A549 (cell line): Measurements from ENCODE around the gene MAP2K1. TPM values are rescaled to one million over a fixed set of nuclear protein-coding genes. Genes with fewer than 3 reads are reported as not detected.

Source experiments
- ATAC-seq, 2 experiments: fragments of 200-7000 bp in 1 of 2; fragments of >200 bp in 1 of 2; cut with Nextera tagmentation in 1 of 2; cut with Tn5 transposase in 1 of 2; 3 replicates each; pipeline versions ENCODE4 v1.8.0 to v1.9.1; 2018 to 2020; ENCODE audit warnings: mild to moderate bottlenecking in 1 of 2, moderate library complexity in 1 of 2
- CTCF ChIA-PET: fragments of 300-600 bp; sonication (Branson Sonifier 250); formaldehyde crosslinking; extraction: SDS; loops from one replicate; lab custom pipeline; 2021; ENCODE audit warnings: antibody characterized with exemption, inconsistent platforms; lab: Yijun Ruan, JAX
- POLR2A ChIA-PET: fragments of 350-600 bp; formaldehyde crosslinking; extraction: SDS; loops from one replicate; lab custom pipeline; 2021; ENCODE audit warnings: antibody characterized with exemption, inconsistent platforms; lab: Yijun Ruan, JAX
- DNase-seq, 2 experiments: peaks; one replicate each; pipeline versions ENCODE4 v3.0.0 to v3.0.0-alpha.2; 2011 to 2016; ENCODE audit warnings: low read depth in 1 of 2, low spot score in 1 of 2
- FAIRE-seq: peaks from 2 replicates; lab custom pipeline; 2011; peaks lifted over from hg19 to GRCh38; lab: Jason Lieb, UNC
- H3K27ac ChIP-seq, 2 experiments: fragments of >200 bp; sonication (Bioruptor Twin); formaldehyde crosslinking; 3 replicates each; pipeline ENCODE4 v1.5.1; 2016 to 2017
- H3K4me1 ChIP-seq: fragments of >200 bp; sonication (Bioruptor Twin); formaldehyde crosslinking; 3 replicates; pipeline ENCODE4 v1.6.1; 2016
- H3K4me2 ChIP-seq: fragments of >200 bp; sonication (Bioruptor Twin); formaldehyde crosslinking; 3 replicates; pipeline ENCODE4 v1.6.1; 2016
- H3K4me3 ChIP-seq: fragments of >200 bp; sonication (Bioruptor Twin); formaldehyde crosslinking; 3 replicates; pipeline ENCODE4 v1.5.1; 2016
- H3K9me3 ChIP-seq: fragments of >200 bp; sonication (Bioruptor Twin); formaldehyde crosslinking; 3 replicates; pipeline ENCODE4 v1.6.1; 2016
- BHLHE40 ChIP-seq: IDR thresholded peaks from 2 replicates; pipeline ENCODE4 v1.6.1; 2012; ENCODE audit warnings: low read depth, low read length, inconsistent platforms
- CBX2 ChIP-seq: fragments of 200-600 bp; sonication (generic); IDR thresholded peaks from 2 replicates; pipeline ENCODE4 v1.6.1; 2016; ENCODE audit warnings: low read depth, mild to moderate bottlenecking, borderline replicate concordance
- CBX8 ChIP-seq: fragments of 200-600 bp; sonication (generic); IDR thresholded peaks from 2 replicates; pipeline ENCODE4 v1.6.1; 2016
- CEBPB ChIP-seq, 2 experiments: fragments of >200 bp in 1 of 2; sonication (Bioruptor Twin) in 1 of 2; formaldehyde crosslinking in 1 of 2; IDR thresholded peaks; 2 replicates each; pipeline ENCODE4 v1.6.1; 2012 to 2016
- EHF ChIP-seq: fragments of 250-450 bp; sonication (Bioruptor Pico); IDR thresholded peaks from 2 replicates; pipeline ENCODE4 v1.5.0; 2020; ENCODE audit warnings: mild to moderate bottlenecking
- EP300 ChIP-seq, 2 experiments: fragments of >200 bp; sonication (Bioruptor Twin); formaldehyde crosslinking; IDR thresholded peaks; 2 replicates in 1 of 2; 3 replicates in 1 of 2; pipeline ENCODE4 v1.6.1; 2016 to 2017
- FOSB ChIP-seq: fragments of 250-450 bp; sonication (Bioruptor Pico); IDR thresholded peaks from 2 replicates; pipeline ENCODE4 v1.5.0; 2020; ENCODE audit warnings: mild to moderate bottlenecking, moderate library complexity
- HOXA7 ChIP-seq: fragments of 250-450 bp; sonication (Bioruptor Pico); IDR thresholded peaks from 2 replicates; pipeline ENCODE4 v1.5.0; 2020; ENCODE audit warnings: mild to moderate bottlenecking, moderate library complexity
- HOXB5 ChIP-seq: fragments of 250-450 bp; sonication (Bioruptor Pico); IDR thresholded peaks from 2 replicates; pipeline ENCODE4 v1.5.0; 2020; ENCODE audit warnings: mild to moderate bottlenecking, moderate library complexity
- JUNB ChIP-seq: fragments of >200 bp; sonication (Bioruptor Twin); formaldehyde crosslinking; IDR thresholded peaks from 2 replicates; pipeline ENCODE4 v1.6.1; 2016
- KDM1A ChIP-seq: fragments of 200-600 bp; sonication (generic); IDR thresholded peaks from 2 replicates; pipeline ENCODE4 v1.6.1; 2016; ENCODE audit warnings: low read depth, mild to moderate bottlenecking
- NR3C1 ChIP-seq: fragments of >200 bp; sonication (Bioruptor Twin); formaldehyde crosslinking; IDR thresholded peaks from 3 replicates; pipeline ENCODE4 v1.6.1; 2017
- POLR2AphosphoS2 ChIP-seq: conservative IDR thresholded peaks from 2 replicates; pipeline ENCODE4 v1.6.1; 2012; ENCODE audit warnings: low read length, improper control_type of control experiment, inconsistent platforms
- RAD21 ChIP-seq, 2 experiments: fragments of >200 bp in 1 of 2; sonication (Bioruptor Twin) in 1 of 2; formaldehyde crosslinking in 1 of 2; IDR thresholded peaks in 1 of 2; conservative IDR thresholded peaks in 1 of 2; 2 replicates in 1 of 2; 3 replicates in 1 of 2; pipeline ENCODE4 v1.6.1; 2012 to 2018; ENCODE audit warnings: inconsistent platforms in 1 of 2
- RARB ChIP-seq: fragments of 250-450 bp; sonication (Bioruptor Pico); IDR thresholded peaks from 2 replicates; pipeline ENCODE4 v1.8.0; 2021; ENCODE audit warnings: mild to moderate bottlenecking, moderate library complexity
- RNF2 ChIP-seq: fragments of 200-600 bp; sonication (generic); IDR thresholded peaks from 2 replicates; pipeline ENCODE4 v1.6.1; 2016; ENCODE audit warnings: low read depth, mild to moderate bottlenecking, antibody characterized with exemption, moderate library complexity, borderline replicate concordance
- TP53 ChIP-seq: fragments of 250-450 bp; sonication (Bioruptor Pico); IDR thresholded peaks from 2 replicates; pipeline ENCODE4 v1.5.0; 2021; ENCODE audit warnings: mild to moderate bottlenecking, moderate library complexity
- ZFP36 ChIP-seq: fragments of 450-650 bp; IDR thresholded peaks from 2 replicates; pipeline ENCODE4 v1.6.1; 2014; ENCODE audit warnings: borderline replicate concordance; ENCODE audit not compliant: partially characterized antibody
- ZNF302 ChIP-seq: fragments of 250-450 bp; sonication (Bioruptor Pico); IDR thresholded peaks from 2 replicates; pipeline ENCODE4 v1.9.0; 2021; ENCODE audit warnings: inconsistent platforms, mild to moderate bottlenecking, moderate library complexity
- ZSCAN20 ChIP-seq: fragments of 250-450 bp; sonication (Bioruptor Pico); IDR thresholded peaks from 2 replicates; pipeline ENCODE4 v1.8.0; 2022; ENCODE audit warnings: mild to moderate bottlenecking, moderate library complexity
- WGBS: methylation state at CpG from one replicate; pipeline ENCODE4 v1.1.6; 2017; ENCODE audit errors: missing lambda C conversion rate; 5-methylcytosine and 5-hydroxymethylcytosine counted together
- polyA plus RNA-seq, 4 experiments: library from polyadenylated mRNA; depleted of rRNA in 3 of 4; stranded (reverse); fragments of >200 nt; fragmentation: RNase III in 1 of 4; extraction: RNeasy Plus Mini Kit Qiagen cat#74134 plus additional on column Dnase treatment in 1 of 4; gene quantifications; 2 replicates in 3 of 4; 3 replicates in 1 of 4; pipeline ENCODE4 v1.2.3, GENCODE V29; 2011 to 2017
- TF ChIP-seq, protein P1 (sequence below): fragments of 200-600 bp; sonication (generic); IDR thresholded peaks from 2 replicates; pipeline ENCODE4 v1.6.1; 2016; ENCODE audit warnings: antibody characterized with exemption, mild to moderate bottlenecking, moderate library complexity

Gene MAP2K1
- polyA plus RNA-seq, 2 of the 4 experiments (the other 2 are of a cell fraction) = 30.3 to 41.9 TPM

- no peak for FAIRE-seq
- Histone ChIP-seq H3K4me1 (peaks cover 9% of the 10 kb centered on the region), H3K27ac (peak overlapping the region in 1 of 2 experiments; percentile 40; a peak in 2 of 6 replicates), H3K9me3 (no peaks in the 10 kb centered on the region), H3K4me3 (no peak overlapping the region), H3K4me2 (peak overlapping the region; percentile 13; the same call in 2 of the 3 replicates)
- ATAC-seq = no peak
- ChIA-PET POLR2A (no interaction called here), CTCF (interaction anchor here (1.0 to 3.6 kb wide), 2 partner anchors 15 to 78 kb away, joined by 4 to 29 read pairs; partner anchors contain the start of gene SNAPC5)
- no peak for TF ChIP-seq BHLHE40
- no peak for DNase-seq
- WGBS = 68% methylated on average over 3 of the region's 3 CpGs
These were observed 96.4 kb downstream of the MAP2K1 start for GRCh38 chr15:66483131-66483566.

DNA sequence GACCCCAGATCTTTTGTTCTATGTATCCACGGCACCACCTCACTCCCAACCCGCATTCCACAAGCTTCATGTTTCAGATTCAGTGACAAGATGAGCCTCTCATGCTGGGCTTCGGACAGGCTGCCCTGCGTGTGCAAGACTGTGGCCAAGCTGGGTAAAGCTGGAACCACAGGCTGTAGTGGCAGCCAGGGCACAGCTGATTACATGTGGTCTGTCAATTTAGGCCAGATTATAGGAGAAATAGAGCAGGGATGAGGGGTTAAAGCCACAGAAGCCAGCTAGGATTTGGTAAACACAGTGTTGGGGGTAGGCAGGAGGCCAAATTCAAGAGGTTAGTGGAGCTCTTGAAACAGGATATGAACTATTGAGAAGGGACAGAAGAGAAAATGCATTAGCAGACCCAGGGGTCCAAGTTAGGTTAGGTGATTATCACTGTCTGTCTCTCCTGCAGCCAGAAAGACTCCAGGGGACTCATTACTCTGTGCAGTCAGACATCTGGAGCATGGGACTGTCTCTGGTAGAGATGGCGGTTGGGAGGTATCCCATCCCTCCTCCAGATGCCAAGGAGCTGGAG lies 97.9 kb downstream of the MAP2K1 start:
- Histone ChIP-seq H3K4me1 (peaks cover 9% of the 10 kb centered on the region), H3K4me3 (no peak overlapping the region), H3K27ac (no peak overlapping the region), H3K9me3 (no peaks in the 10 kb centered on the region), H3K4me2 (no peak overlapping the region)
- ATAC-seq = no peak
- 92% methylated on average over 5 of the region's 5 CpGs for WGBS
- TF ChIP-seq POLR2AphosphoS2 = no peak
- no peak for TF ChIP-seq JUNB
- no peak for TF ChIP-seq FOSB
- TF ChIP-seq EP300 (IDR thresholded peaks at IDR 0.05) = no peak
- TF ChIP-seq, protein P1, sequence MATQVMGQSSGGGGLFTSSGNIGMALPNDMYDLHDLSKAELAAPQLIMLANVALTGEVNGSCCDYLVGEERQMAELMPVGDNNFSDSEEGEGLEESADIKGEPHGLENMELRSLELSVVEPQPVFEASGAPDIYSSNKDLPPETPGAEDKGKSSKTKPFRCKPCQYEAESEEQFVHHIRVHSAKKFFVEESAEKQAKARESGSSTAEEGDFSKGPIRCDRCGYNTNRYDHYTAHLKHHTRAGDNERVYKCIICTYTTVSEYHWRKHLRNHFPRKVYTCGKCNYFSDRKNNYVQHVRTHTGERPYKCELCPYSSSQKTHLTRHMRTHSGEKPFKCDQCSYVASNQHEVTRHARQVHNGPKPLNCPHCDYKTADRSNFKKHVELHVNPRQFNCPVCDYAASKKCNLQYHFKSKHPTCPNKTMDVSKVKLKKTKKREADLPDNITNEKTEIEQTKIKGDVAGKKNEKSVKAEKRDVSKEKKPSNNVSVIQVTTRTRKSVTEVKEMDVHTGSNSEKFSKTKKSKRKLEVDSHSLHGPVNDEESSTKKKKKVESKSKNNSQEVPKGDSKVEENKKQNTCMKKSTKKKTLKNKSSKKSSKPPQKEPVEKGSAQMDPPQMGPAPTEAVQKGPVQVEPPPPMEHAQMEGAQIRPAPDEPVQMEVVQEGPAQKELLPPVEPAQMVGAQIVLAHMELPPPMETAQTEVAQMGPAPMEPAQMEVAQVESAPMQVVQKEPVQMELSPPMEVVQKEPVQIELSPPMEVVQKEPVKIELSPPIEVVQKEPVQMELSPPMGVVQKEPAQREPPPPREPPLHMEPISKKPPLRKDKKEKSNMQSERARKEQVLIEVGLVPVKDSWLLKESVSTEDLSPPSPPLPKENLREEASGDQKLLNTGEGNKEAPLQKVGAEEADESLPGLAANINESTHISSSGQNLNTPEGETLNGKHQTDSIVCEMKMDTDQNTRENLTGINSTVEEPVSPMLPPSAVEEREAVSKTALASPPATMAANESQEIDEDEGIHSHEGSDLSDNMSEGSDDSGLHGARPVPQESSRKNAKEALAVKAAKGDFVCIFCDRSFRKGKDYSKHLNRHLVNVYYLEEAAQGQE = no peak
- TF ChIP-seq NR3C1 = no peak
- TF ChIP-seq RAD21 (conservative IDR thresholded peaks at IDR 0.05 in 1 of 2, IDR thresholded peaks at IDR 0.05 in 1 of 2) = no peak
- no peak for TF ChIP-seq CBX2
- no peak for TF ChIP-seq TP53 (CRISPR knock-in tag)
- TF ChIP-seq KDM1A = no peak
- POLR2A ChIA-PET = interaction anchor here (0.8 kb wide), 1 partner anchor 615 kb away, joined by 3 read pairs; the partner anchor contains the start of gene RAB11A
- no peak for DNase-seq
- CTCF ChIA-PET = interaction anchor here (0.9 to 3.6 kb wide), 7 partner anchors 9 to 504 kb away, joined by 3 to 29 read pairs (median 5); partner anchors contain the start of genes MAP2K1 and SNAPC5
- no peak for FAIRE-seq

DNA sequence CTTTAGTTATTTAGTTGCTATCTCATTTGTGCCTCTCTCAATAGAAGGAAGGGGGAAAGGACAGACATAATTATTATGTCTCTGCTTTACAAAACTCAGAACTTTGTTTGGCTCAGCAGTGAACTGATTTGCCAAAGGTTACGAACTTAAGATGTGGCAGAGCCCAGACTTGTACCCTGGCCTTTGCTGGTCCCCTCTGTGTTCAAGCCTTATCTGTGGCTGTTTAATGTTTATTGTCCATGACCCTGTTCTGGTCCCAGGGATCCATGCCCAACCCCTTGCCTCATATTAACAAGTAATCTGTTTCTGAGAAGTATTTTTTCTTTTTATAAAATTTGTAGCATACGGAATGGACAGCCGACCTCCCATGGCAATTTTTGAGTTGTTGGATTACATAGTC lies 100.2 kb downstream of the MAP2K1 start:
- H3K9me3 ChIP-seq = no peaks in the 10 kb centered on the region
- H3K4me3 ChIP-seq = no peak overlapping the region
- CTCF ChIA-PET = interaction anchor here (1.0 to 3.5 kb wide), 2 partner anchors 11 to 12 kb away, joined by 5 to 46 read pairs; partner anchors contain the start of gene SNAPC5
- H3K4me1 ChIP-seq = peaks cover 9% of the 10 kb centered on the region
- WGBS = 95% methylated on average over 3 of the region's 3 CpGs
- H3K27ac ChIP-seq = no peak overlapping the region
- ATAC-seq = no peak
- POLR2A ChIA-PET = no interaction called here
- no peak for DNase-seq
- TF ChIP-seq ZFP36 = no peak
- no peak for TF ChIP-seq CEBPB (IDR thresholded peaks at IDR 0.05)
- FAIRE-seq = no peak
- no peak overlapping the region for H3K4me2 ChIP-seq

DNA sequence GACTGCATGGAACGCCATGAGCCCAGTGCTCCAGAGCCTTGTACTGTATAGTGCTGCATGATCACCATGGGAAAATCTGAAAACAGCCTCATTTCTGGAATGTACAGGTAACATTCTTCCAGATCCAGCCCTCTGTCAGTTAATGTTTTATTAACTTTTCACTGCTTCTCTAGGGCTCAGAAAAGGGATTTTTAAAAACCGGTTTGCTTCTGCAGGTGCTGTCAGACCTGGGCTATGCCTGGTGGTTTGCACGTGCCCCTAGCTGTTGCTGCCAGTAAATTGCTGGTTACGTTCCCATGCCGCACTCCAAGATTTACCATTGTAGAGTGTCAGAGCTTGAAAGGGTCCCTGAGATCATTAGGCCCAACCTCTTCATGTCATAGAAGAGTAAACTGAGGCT lies 101.8 kb downstream of the MAP2K1 start:
- DNase-seq (no peak), ATAC-seq (peak in 1 of 2 experiments; percentile 18; a peak in 3 of 6 replicates), FAIRE-seq (no peak)
- H3K27ac ChIP-seq = no peak overlapping the region
- H3K4me2 ChIP-seq = no peak overlapping the region
- H3K4me3 ChIP-seq = no peak overlapping the region
- no peak for TF ChIP-seq ZSCAN20
- no peak for TF ChIP-seq RARB (CRISPR knock-in tag)
- TF ChIP-seq ZFP36 = no peak
- no peak for TF ChIP-seq HOXB5 (CRISPR knock-in tag)
- no peak for TF ChIP-seq ZNF302 (CRISPR knock-in tag)
- TF ChIP-seq RAD21 (conservative IDR thresholded peaks at IDR 0.05 in 1 of 2, IDR thresholded peaks at IDR 0.05 in 1 of 2) = no peak
- no peak for TF ChIP-seq EHF (CRISPR knock-in tag)
- TF ChIP-seq RNF2 = no peak
- TF ChIP-seq CBX8 = no peak
- TF ChIP-seq HOXA7 (CRISPR knock-in tag) = no peak
- H3K4me1 ChIP-seq = no peaks in the 10 kb centered on the region; the same call in 2 of the 3 replicates
- CTCF ChIA-PET = interaction anchor here (1.0 to 3.5 kb wide), 4 partner anchors 10 to 892 kb away, joined by 3 to 46 read pairs (median 4); partner anchors contain the start of gene SNAPC5
- 97% methylated on average over 5 of the region's 5 CpGs for WGBS
- POLR2A ChIA-PET = no interaction called here
- H3K9me3 ChIP-seq = no peaks in the 10 kb centered on the region
